Ecto neural progenitor cell (in vitro differentiated cells): ENCODE results near the gene APP.
"Not testable (repeated sequence)": the region's sequence is repeated elsewhere in the genome, so short reads cannot be mapped to it uniquely, and the experiment has no call there.

Source experiments
- DNase-seq: peaks from one replicate; pipeline ENCODE4 v3.0.0-alpha.2; 2018; ENCODE audit warnings: low spot score

APP gene

DNA sequence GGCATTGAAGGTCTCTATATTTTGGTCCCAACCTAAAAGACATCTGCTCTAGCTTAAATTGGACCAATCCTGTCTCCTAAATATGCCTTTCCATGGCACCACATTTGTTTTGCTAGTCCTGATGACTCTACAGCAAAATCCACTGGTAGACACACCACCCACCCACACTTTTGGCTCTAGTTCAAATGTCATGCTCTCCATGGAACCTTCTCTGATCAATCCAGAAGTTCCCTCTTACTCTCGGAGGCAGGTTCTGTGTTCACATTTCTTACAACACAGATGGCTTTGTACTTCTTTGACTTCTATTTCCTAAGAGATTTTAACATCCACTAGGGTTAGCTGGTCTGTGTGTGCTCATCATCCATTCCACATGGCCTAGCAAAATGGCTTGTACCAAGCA lies 151.3 kb downstream of the APP start:
- DNase-seq = no peak

DNA sequence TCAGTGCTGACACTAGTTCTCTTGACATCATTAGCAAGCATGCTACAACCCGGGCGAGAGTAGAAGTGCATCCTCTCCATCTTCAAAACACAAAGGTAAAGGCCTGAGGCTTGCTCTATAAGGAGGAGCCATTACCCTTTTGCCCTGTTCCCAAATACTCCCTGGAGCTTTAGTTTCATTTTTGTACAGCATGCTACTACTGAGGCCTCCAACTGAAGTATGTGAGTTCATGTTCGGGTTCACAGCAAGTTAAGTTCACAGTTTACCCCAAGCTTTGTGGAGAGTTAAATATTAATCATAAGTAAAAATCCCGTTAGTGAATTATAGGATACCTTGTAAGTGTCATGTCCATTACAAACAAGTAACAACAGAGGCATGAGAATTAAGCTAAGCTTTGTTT lies 156.6 kb downstream of the APP start:
- DNase-seq = no peak

DNA sequence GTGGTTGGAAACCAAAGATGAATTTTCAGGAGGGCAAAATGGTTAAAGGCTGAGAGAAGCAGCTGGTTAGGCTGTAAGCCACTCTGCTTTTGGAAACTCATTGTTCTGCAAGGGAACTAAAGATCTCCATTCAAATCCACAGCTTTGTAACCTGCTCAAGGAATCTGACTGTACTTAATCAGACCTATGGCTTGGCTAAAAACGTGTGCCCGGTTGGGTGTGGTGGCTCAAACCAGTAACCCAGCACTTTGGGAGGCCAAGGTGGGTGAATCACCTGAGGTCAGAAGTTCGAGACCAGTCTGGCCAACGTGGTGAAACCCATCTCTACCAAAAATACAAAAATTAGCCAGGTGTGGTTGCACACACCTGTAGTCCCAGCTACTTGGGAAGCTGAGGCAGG lies 158.1 kb downstream of the APP start:
- DNase-seq = not testable (repeated sequence)

DNA sequence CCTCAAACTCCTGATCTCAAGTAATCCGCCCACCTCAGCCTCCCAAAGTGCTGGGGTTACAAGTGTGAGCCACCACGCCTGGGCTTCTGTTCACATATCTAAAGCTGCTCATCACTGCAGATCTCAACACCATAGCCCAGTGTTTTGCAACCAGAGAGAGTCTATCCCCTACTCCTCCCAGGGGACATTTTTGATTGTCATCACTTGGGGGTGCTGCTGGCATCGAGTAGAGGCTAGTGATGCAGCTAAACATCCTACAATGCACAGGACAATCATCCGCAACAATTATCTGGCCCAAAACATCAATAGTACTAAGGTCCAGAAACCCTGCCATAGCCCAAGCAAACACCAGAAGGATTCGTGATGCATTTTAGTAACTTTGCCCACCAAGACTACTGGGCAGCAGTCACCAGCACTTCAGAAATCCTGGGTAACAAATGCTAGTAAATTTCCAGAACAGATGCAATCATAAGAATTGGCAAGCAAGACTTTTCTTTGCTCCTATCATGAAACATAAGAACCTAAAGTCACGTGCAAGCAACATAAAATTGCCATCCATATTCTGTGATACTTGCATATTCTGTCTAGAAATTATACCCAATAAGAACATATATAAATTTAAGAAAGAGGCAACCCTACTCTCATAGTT lies 159.2 kb downstream of the APP start:
- DNase-seq = no peak

DNA sequence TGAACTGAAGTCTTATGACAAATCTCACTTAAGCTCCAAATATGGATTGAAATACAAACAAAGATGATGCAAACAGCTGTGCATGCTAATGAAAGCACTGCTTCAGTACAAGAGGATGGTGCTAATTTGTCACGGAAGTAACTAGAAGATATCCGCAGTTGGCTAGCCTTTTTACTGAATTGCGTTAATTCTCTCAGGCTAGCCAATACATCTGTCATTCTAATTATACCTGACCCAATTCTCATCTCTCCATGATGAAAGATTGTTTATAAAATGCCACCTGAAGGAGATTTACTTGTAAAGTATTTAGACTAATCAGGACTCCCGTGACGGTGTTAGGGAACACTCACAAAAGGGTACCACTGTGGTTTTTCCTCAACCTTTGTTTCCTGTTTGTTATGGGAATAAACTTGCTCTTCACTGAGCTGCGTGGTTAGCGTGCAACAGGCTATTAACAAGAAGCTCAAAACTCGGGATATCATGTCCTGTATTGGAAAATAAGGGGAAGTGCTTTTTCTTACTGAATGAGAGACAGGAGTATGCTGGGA lies 162.5 kb downstream of the APP start:
- no peak for DNase-seq

DNA sequence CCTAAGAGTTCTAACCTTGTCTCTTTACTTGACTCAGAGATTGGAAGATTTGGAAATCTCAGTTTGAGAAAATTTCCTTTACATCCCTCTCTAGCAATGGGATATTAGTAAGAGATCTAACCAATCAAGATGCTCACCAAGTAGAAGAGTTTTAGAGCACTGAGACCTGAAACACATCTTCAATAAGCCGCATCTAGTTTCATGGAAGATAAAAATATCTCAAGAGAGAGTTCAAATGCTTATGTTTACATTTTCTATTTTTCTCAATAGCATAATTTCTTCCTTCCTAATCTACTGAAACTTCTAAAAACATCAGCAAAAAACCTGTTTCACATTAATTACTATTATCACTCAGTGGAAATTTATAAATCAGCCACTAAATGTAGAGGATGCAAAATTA lies 165.1 kb downstream of the APP start:
- DNase-seq = no peak

DNA sequence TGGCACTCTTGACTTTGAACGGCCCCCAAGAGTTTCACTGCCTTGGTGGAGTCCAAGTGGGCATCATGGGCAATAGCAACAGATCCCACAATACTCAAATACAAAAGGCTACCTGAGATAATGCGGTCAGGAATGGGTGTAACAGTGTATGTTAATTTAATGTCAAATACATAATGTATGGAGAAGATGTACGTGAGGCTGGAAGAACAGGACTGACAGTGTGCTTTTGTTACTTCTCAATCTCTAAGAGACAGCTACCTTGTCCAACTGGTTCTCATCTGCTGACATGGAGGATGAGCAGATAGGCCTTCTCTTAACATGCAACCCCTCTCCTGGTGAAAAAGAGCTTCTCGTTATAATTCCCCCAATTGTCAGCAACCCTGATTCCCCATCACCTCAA lies 167.2 kb downstream of the APP start:
- DNase-seq = no peak

DNA sequence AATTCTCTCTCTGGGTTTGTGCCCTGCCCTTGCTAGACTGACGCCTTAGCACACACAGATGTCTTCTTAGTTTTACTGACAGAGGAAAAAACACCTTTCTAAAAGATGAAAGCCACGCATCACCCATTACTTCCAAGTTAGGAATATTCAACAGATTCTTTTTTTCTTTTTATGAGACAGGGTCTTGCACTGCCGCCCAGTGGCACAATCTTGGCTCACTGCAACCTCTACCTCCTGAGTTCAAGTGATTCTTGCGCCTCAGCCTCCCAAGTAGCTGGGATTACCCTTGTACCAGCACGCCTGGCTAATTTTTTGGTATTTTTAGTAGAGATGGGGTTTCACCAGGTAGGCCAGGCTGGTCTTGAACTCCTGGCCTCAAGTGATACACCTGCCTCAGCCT lies 169.2 kb downstream of the APP start:
- no peak for DNase-seq

DNA sequence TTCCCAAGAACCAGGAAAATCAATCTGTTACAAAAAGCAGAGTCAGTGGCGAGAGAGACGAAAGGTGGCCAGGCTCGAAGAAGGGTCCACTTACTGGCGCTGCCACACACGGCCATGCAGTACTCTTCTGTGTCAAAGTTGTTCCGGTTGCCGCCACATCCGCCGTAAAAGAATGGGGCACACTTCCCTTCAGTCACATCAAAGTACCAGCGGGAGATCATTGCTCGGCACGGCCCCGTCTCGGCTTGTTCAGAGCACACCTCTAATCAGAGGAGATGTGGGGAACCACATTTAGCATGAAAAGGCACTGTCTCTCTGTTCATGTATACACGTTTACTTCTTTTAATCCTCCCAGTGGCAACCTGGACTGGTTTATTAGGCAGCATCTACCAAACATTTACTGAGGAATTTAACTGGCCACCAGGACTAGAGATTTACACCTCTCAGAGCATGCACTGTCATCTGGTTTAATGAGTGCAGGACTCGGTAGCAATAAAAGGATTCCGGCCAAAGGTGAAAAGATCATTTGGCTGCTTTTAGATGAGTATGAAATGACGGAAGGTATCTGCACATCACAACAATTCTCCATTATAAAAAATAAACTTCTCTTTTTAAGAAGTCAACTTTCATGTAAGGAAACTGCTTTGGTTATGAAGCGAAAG lies 170.5 kb downstream of the APP start:
- no peak for DNase-seq

DNA sequence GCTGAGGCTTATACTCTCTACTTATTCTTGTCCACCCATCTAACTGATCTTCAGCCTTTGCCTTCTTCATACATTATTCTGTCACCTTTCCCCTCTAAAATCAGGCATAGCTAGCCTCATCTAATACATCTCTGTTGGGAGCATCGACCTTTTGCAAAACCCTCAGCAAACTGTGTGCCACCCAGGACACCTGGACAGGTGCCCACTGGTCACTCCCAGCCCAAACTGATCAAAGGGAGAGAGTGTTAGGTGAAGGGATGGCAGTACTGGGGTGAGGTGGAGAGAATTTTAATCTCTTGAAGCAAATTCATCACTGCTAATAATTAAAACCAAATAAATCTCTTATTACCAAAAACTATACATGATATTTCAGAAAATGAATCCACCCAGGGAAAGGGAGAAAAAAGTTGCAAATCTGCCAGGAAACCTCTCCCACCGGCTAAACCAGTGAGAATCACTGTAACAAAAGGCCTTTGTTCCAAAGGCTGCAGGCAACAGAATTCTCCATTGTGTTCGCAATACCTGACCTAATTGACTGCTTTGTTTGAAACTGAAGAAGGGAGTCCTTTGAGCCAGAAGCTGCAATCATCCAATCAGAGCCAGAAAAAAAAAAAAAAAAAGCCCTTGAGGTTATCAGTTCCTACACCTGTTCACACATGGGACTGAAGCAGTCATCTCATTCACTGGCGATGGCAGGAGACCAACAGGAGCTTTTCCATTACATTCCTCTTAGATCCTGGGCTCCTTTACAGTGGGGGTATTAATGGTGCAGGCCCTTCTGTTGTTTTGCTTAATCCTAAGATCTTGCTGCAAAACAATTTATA lies 172.6 kb downstream of the APP start:
- DNase-seq = no peak

DNA sequence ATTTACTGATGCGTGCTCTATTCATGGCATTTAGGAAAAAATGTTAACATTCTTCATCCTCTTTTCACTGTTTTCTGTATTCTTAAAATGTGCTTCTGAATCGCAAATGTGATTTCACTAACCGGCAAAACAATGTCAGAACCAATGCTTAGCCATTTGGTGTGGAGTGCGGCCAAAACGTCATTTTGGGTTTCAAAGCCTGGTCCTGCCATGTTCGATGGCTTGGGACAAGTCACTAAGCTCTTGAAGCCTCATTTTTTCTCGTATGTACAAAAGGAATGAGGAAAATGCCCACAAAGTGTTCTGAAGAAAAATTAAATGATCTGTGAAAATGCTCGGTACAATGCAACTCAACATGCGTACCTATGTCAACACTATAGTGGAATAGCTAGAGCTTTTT lies 175.3 kb downstream of the APP start:
- DNase-seq = no peak

DNA sequence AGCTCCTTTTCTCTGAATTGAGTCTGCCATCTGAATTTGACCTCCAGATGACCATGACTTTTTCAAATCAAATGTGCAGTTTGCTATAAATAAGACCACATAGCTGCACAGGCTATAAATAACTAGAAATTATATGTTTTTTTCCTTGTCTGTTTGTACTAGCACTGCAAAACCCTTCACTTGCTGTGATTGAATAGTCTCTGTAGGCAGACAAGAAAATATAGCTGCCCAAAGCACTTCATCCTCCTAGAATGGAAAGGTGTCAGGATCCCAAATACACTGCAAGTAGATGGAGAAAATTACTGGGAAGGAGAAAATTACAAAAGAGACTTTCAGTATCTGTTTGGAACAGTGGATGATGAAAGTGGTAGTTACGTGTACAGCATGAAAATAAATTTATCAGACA lies 175.8 kb downstream of the APP start:
- DNase-seq = no peak

DNA sequence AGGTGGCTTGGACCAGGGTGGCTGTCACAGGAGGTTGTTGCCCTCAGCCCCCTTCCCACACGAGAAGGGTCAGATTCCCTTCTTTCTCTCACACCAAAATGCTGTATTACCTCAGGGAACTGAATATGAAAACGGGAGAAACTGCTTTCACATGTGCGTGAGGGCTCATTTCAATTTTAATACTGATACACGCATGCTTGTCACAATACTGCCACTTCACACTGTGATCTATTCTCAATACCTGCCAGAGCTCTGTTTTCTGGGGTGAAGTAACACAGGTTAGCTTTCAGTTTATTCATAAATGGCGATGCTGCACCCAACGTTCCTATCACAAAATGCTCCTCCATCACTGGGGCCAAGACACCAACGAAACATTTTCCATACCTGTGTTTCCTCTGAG lies 181.8 kb downstream of the APP start:
- DNase-seq = no peak

DNA sequence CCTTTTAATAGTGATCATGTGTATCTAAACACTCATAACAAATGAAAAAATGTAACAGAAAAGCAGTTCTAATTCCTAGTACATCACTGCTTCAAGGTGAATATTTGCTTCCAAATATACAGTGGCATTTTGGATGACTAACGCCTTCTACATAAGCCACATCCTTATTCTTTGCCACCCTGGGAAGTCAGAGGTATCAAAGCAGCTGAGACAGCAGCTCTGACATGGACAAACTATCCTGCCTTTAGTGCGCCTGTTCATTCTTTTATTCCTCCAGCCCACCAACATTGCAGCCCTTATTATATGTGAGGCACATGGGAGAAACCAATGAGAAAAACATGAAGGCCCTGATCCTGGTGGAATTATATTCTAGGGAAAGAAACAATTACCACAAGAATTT lies 183.0 kb downstream of the APP start:
- DNase-seq = no peak

DNA sequence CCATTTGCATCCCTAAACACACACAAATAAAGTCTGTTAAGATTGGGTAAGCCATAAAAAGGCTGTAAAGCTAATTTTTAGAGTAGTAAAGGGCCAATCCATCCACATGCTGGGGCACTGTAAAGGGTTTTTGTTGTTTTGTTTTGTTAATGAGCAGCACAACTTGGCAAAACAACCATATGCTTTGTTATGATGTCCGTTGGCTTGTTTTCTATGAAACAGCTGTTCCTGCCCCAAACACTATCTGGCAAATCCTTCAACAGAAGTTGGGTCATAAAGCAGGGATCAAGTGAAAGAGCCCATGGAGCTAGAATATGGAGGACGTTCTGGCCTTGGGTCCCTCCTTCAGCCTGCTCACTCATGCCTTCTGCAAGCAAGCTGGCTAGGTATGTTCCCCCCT lies 183.6 kb downstream of the APP start:
- no peak for DNase-seq

DNA sequence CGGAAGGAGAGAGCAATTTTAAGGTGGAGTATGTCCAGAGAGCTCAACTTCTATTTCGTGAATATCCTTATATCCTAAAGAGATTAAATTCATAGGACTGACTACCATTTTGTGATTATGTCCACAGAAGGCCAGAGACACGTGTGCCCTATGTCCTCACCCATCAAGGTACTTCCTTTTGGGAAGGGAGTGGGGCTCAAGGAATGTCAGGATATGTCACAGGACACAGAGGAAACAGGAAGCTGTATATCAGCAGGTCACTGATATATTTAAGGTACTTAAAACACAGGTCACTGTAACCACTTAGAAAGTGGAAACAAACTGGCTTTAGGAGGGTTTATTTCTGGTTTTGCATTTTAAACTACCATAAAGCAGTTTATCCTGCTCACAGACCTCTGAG lies 184.6 kb downstream of the APP start:
- no peak for DNase-seq

DNA sequence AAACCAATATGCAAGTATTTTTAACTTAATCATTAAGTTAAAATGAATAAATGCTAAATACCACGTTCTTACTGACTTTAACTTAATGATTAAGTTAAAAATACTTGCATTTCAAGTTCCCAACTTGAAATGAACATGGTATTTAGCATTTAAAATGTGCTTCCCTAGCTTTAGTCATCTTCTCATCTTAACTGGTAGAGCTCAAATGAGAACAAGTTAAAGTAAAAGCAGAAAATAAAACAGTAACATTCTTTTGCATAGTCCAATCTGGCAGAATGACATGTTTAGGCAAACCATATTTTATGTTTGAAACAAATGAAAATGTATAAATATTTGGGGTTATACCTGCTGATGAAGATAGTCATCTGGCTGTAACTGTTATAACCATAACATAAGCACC lies 186.0 kb downstream of the APP start:
- DNase-seq = no peak

DNA sequence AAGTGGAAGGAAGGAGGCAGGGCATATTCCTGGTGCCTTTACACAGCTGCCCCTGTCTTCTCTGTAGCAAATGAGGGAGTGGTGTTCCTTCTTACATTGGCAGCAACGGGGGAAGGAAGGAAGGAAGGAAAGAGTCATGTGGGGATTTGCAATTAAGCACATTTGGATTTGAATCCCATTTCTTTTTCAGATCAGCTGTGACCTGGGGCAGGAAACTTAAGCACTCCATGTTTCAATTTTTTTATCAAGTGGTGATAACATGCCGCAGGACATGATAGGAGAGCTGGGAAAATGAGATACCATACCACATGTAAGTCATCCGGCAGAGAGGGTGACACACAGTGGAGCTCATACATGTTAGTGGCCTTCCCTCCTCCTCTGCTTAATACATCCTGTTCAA lies 186.8 kb downstream of the APP start:
- DNase-seq = no peak

DNA sequence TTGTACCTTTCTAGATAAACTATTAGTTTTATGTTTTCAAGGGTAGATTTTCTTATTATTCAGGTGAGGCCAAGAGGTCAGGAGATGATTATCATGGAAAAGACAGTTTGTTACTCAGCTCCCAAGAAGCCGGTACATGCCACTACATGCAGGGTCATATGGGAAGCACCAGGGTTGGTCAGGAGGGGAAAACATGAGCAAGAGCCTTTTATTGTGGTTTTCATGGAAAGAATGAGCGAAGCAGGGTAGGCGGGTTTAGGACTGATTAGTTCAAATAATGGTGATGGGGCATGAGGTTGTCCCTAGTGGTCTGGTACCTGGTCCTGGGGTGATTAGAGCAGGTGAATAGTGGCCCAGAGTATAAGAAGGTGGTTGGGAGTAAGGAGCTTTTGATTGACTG lies 189.9 kb downstream of the APP start:
- no peak for DNase-seq

DNA sequence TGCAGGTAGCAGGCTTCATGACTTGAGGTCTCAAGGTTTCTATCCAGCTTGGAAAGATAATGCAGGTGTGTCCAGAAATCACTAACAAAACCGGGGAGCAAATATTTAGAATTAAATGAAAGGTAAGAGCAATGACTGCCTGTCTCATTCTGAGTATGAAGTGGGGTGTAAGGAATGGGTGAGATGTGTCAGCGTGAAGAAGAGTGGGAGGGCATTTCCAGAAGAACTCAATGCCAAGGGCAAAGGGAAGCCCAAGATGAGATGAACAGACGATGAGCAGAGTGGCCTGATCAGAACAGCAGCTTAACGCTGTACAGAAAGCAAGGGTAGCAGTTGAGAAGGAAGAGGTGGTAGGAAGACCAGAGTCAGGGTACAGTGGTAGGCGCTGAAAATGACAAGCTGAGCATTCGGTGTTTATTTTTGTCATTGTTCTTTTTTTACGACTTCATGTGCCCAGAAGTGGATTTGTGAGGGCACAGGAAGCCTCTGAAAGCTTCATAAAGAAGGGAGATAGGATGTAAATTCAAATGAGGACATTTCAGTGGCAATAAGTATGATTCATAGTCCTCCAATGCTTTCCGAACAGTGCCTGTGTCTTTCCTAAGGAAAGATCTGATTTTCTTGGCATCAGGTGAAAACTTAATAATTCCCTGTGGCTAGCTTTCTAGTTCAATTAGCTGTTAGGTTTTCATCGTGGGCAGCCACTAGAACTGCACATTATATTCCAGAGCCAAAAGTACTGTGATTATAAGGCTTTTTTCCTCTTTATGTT lies 190.5 kb downstream of the APP start:
- no peak for DNase-seq

DNA sequence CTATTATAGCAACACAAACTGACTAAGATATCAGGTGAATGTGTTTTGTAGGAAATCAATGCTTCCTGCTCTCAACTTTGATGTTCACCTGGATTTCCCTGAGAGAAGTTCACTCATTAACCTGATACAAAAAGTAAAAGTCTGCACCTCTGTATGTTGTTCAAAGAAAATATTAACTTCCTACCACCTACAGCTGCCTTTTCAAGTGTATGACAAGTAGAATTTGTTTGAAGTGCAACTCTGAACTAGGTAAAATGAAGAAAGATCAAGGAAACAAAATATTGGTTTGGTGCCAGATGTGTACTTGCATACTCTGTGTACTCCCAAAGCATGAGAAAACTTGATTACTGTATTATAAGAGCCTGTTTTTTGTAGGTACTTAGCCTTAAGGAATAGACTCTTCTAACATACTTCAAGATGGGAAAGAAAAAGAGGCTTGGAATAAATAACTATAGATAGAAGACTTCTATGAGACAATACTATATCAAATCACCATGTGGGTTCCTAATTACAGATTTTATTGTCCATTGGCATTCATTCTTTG lies 193.4 kb downstream of the APP start:
- no peak for DNase-seq

DNA sequence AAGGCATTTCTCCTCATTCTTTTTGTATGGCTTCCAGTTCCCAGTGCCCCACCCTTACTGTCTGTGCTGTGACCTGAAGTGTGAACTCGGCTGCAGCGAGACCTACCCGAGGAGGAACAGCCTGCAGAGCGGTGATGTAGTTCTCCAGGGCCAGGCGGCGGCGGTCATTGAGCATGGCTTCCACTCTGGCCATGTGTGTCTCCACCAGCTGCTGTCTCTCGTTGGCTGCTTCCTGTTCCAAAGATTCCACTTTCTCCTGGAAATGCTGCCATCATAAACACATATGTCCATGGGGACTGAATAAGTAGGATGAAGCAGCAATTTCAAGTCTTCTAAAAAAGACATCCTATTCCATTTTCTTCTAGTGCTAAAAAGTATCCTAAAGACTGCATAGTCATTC lies 195.6 kb downstream of the APP start:
- no peak for DNase-seq
